Fibroblast of villous mesenchyme (primary cell): ENCODE data around the gene JCAD. TPM values are rescaled to one million over a fixed set of nuclear protein-coding genes. Genes with fewer than 3 reads are reported as not detected.
A peak's percentile ranks its signal among the peaks of the same experiment; 100 is the strongest.
"Not testable (repeated sequence)": the region's sequence is repeated elsewhere in the genome, so short reads cannot be mapped to it uniquely, and the experiment has no call there.

Source experiments
- DNase-seq: peaks from one replicate; pipeline ENCODE4 v3.0.0-alpha.2; 2010; ENCODE audit warnings: low read depth
- H3K4me3 ChIP-seq: 2 replicates; pipeline ENCODE4 v1.5.1; 2011; ENCODE audit warnings: low read depth, mild to moderate bottlenecking, low read length
- CTCF ChIP-seq: IDR thresholded peaks from 2 replicates; pipeline ENCODE4 v1.5.1; 2012; ENCODE audit warnings: low read depth, mild to moderate bottlenecking, low read length; ENCODE audit not compliant: insufficient read depth
- total RNA-seq: library from RNA; depleted of rRNA; stranded (reverse); fragments of >200 nt; gene quantifications from 2 replicates; pipeline ENCODE4 v1.2.3, GENCODE V29; 2012

The JCAD gene
- 7.8 and 18.7 TPM in 2 replicates for total RNA-seq

GRCh38 chr10:30059209-30060107 lies at the start of gene JCAD:
JCAD (minus strand) TSS chr10:30059586; CDS start chr10:30047812, 11,774 bp downstream.
- peak within 1 kb of the TSS; percentile 75 for H3K4me3 ChIP-seq
- DNase-seq, result no peak
- TF ChIP-seq CTCF, result no peak

- H3K4me3 ChIP-seq, result no peak overlapping the region
- no peak for DNase-seq
- TF ChIP-seq CTCF, result no peak
These were observed 47.6 kb upstream of the JCAD start for GRCh38 chr10:30106987-30107386.

DNA sequence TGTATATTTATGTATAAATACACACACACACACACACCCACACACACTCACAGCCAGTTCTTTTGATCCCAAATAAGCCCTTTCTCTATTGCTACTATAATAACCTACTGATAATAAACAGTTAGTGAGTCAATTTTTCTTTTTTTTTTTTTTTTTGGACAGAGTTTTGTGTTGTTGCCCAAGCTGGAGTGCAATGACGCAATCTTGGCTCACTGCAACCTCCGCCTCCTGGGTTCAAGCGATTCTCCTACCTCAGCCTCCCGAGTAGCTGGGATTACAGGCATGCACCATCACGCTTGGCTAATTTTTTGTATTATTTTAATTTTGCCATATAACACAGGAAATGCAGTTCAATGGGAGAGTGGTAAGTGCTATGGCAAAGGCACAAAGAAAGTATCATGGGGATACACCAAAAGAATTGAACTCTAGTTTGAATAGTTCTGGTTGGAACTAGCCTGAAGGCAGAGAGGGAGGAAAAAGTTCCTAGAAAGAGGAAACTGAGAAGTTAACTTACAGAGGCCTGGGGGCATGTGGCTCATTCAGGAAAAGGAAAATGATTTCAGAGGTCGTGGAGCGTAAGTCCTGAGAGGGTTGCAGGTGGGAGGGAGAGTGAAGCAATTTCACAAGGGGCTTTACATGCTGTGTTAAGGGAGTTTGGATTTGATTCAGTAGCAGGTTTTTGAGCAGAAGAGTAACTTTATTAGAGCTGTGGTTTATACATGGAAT lies 44.4 kb upstream of the JCAD start:
- H3K4me3 ChIP-seq, result no peak overlapping the region
- TF ChIP-seq CTCF, result no peak
- no peak for DNase-seq

GRCh38 chr10:30099706-30100105 lies 40.3 kb upstream of the JCAD start:
- DNase-seq, H3K4me3 ChIP-seq: not testable (repeated sequence)

DNA sequence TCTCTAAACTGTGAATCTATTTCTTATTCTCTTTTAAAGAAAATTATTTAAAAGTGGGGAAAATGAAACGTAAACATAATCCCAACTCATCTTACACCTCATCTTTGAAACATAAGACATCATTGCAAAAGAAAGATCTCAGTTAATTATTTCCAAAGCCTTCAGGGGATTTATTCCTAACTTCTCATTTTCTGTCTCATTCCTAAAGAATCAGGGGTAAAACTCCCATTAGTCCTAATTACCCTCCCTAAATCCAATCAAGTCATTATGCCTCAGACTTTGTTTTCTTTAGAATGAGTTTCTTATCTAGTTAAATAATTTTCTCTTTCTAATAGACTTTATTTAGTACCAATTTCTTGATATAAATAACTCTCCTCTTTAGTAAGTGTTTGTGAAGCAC lies 39.7 kb upstream of the JCAD start:
- H3K4me3 ChIP-seq, result no peak overlapping the region
- TF ChIP-seq CTCF, result no peak
- no peak for DNase-seq

GRCh38 chr10:30098629-30099028 lies 39.2 kb upstream of the JCAD start:
- H3K4me3 ChIP-seq, result no peak overlapping the region
- TF ChIP-seq CTCF, result no peak
- peak; percentile 55 for DNase-seq

DNA sequence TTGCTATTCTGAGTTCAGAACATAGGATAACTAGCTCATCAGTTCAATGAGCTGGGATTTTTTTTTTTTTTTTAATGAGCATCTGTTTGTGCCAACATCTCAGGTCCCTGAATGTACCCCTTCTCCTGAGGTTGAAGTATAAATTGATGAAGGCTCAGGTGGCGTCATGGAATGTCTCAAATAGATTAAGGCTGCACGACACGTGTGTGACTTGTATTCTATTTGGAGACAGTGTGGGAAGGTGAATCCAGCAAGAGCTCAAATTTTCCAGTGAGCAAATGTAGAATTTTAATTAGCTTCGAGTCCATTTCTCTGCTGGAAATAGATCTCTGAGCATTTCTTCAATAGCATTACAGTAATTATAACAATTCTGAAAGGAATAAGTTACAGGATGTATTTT lies 37.2 kb upstream of the JCAD start:
- no peak for DNase-seq
- TF ChIP-seq CTCF, result no peak
- H3K4me3 ChIP-seq, result no peak overlapping the region
